Lung (tissue), 12 donors: ENCODE data around the gene ARHGEF28. TPM values are rescaled to one million over a fixed set of nuclear protein-coding genes. Genes with fewer than 3 reads are reported as not detected.

ENCODE experiments used
- ATAC-seq: fragments of 200-7000 bp; cut with Tn5 transposase; one replicate; pipeline ENCODE4 v1.9.1; 2020; ENCODE audit warnings: moderate number of reproducible peaks; ENCODE audit not compliant: insufficient read depth, low FRiP score
- DNase-seq, 3 donors: peaks; one replicate each; pipeline ENCODE4 v3.0.0-alpha.2; 2013 to 2017
- H3K27ac ChIP-seq, 2 donors: one replicate each; pipeline ENCODE4 v1.5.1; 2013; ENCODE audit warnings: mild to moderate bottlenecking in 2 of 2, moderate library complexity in 2 of 2, control low read depth in 1 of 2, inconsistent platforms in 1 of 2, low read depth in 1 of 2, low read length in 1 of 2
- H3K27me3 ChIP-seq, 3 donors: one replicate each; pipeline ENCODE4 v1.5.1; 2013; ENCODE audit warnings: low read length in 2 of 3; ENCODE audit not compliant: control insufficient read depth in 3 of 3, insufficient read depth in 3 of 3
- H3K36me3 ChIP-seq, 4 donors: one replicate each; pipeline ENCODE4 v1.5.1; 2013; ENCODE audit warnings: low read length in 4 of 4, mild to moderate bottlenecking in 1 of 4, moderate library complexity in 1 of 4; ENCODE audit not compliant: control insufficient read depth in 4 of 4, insufficient read depth in 4 of 4
- H3K4me1 ChIP-seq, 5 donors: one replicate each; pipeline ENCODE4 v1.5.1; 2013; ENCODE audit warnings: low read length in 5 of 5, mild to moderate bottlenecking in 2 of 5, moderate library complexity in 1 of 5; ENCODE audit not compliant: control insufficient read depth in 5 of 5, insufficient read depth in 5 of 5
- H3K4me3 ChIP-seq: one replicate; pipeline ENCODE4 v1.5.1; 2013; ENCODE audit warnings: mild to moderate bottlenecking, control low read depth, moderate library complexity
- H3K9ac ChIP-seq, 2 donors: one replicate each; pipeline ENCODE4 v1.5.1; 2013; ENCODE audit warnings: low read length in 2 of 2, control low read depth in 1 of 2; ENCODE audit not compliant: insufficient read depth in 1 of 2
- H3K9me3 ChIP-seq, 4 donors: one replicate each; pipeline ENCODE4 v1.5.1; 2013; ENCODE audit warnings: low read length in 3 of 4, mild to moderate bottlenecking in 1 of 4, moderate library complexity in 1 of 4; ENCODE audit not compliant: control insufficient read depth in 4 of 4, insufficient read depth in 3 of 4
- WGBS, 2 donors: extraction: QIAGEN DNeasy Blood & Tissue Kit; methylation state at CpG; one replicate each; pipeline ENCODE4 v1.1.7; 2013; 5-methylcytosine and 5-hydroxymethylcytosine counted together
- polyA plus RNA-seq, 2 donors: library from polyadenylated mRNA; stranded (reverse); fragments of 200-250 nt; gene quantifications; one replicate each; pipeline ENCODE4 v1.2.1, GENCODE V29; 2013
- total RNA-seq, 2 donors: library from RNA; depleted of rRNA in 1 of 2; stranded (reverse); fragments of >200 nt in 1 of 2; gene quantifications; one replicate each; pipeline ENCODE4 v1.2.1, GENCODE V29; 2014 to 2021
- TF ChIP-seq, protein P1 (sequence below): IDR thresholded peaks from 2 replicates; pipeline ENCODE4 v1.5.1; 2012; ENCODE audit warnings: mild to moderate bottlenecking; ENCODE audit errors: control extremely low read depth, extremely low read depth
- donor health status: control.
- donor health status: control.
- donor health status: Bipolar disorder and iron deficiency.
- donor health status: healthy.
- donor health status: DM: yes; HTN: yes; CAD: no.

The ARHGEF28 gene
- total and polyA plus RNA-seq, 4 donors = 3.0 to 13.0 (median 10.0) TPM

DNA sequence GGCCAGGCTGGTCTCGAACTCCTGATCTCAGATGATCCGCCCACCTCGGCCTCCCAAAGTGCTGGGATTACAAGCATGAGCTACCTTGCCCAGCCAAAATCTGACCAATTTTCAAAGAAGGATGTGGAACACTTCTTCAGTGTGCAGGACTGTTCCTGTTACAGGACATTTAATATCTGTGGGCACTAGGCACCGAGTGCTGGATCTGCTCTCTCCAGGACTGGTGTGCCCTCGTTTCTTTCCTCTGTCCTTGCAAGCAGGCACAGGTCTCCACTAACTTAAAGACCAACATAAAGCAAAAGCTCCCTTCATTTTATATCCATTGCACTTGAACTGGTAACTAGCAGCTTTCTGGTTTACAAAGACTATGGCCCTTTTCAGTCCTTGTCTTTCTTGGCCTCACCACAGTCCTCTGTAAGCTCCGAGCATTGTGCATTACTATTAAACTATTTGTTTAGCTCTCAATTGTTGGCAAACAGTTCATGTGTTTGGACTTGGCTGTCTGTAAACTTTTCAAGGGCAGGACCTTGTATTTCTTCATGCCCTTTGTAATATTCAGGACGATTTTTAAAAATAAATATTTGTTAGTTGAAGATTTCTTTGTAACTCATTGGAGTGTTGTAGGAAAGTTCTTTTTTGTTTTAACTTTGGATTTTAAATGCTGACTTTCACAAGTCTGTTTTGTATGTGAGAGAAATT is 37.3 kb downstream of the ARHGEF28 start:
- Histone ChIP-seq H3K4me1 (peaks cover 0 to 4% (median 0%) of the 10 kb centered on the region in 5 donors), H3K4me3 (no peak overlapping the region), H3K9me3 (no peaks in the 10 kb centered on the region), H3K9ac (no peak overlapping the region), H3K36me3 (no peaks in the 10 kb centered on the region), H3K27me3 (no peaks in the 10 kb centered on the region), H3K27ac (no peak overlapping the region)
- TF ChIP-seq, protein P1, sequence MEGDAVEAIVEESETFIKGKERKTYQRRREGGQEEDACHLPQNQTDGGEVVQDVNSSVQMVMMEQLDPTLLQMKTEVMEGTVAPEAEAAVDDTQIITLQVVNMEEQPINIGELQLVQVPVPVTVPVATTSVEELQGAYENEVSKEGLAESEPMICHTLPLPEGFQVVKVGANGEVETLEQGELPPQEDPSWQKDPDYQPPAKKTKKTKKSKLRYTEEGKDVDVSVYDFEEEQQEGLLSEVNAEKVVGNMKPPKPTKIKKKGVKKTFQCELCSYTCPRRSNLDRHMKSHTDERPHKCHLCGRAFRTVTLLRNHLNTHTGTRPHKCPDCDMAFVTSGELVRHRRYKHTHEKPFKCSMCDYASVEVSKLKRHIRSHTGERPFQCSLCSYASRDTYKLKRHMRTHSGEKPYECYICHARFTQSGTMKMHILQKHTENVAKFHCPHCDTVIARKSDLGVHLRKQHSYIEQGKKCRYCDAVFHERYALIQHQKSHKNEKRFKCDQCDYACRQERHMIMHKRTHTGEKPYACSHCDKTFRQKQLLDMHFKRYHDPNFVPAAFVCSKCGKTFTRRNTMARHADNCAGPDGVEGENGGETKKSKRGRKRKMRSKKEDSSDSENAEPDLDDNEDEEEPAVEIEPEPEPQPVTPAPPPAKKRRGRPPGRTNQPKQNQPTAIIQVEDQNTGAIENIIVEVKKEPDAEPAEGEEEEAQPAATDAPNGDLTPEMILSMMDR = no peak
- ATAC-seq = no peak
- WGBS, 2 donors = 71 to 86% methylated on average over 7 of the region's 7 CpGs
- no peak for DNase-seq

DNA sequence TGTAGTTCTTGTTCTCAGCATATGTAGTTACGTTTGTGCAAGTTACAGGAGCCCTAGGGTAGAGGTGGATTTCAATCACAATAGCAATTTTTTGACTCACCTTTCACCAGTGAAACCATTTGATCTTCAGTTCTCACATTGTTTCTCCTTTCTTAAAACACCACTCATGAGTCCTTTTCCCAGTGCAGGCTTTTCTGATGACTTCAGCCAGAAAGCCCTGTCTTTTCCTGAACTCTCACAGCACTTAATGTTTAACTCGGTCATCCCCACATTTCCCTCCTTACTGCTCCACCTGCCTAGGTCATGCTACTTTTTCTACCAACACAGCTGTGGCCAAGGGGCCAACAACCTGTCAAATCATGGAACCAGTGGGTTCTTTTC is 37.9 kb downstream of the ARHGEF28 start:
- 57 to 76% methylated on average over 2 of the region's 2 CpGs for WGBS, 2 donors

DNA sequence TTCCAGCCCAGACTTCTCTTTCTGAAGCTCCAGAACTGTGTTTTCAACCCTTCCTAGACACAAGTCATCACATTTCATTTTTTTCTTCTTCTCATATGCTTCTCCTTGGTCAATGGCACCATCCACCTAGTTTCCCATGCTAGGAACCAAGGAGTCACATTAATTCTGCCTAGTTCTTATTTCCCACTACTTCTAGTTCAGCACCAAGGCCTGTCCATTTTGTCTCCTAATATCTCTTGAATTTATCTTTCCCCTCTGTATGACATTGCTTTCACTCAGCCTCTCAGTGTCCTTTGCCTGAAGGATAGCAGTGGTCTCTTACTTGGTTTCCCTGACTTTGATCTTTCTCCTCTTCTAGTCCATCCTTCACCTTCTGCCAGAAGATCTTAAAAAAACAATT is 38.8 kb downstream of the ARHGEF28 start:
- Histone ChIP-seq H3K9me3 (no peaks in the 10 kb centered on the region), H3K27me3 (no peaks in the 10 kb centered on the region), H3K27ac (no peak overlapping the region), H3K36me3 (no peaks in the 10 kb centered on the region), H3K9ac (no peak overlapping the region), H3K4me3 (no peak overlapping the region), H3K4me1 (peaks cover 0 to 4% (median 0%) of the 10 kb centered on the region in 5 donors)
- TF ChIP-seq, protein P1 = no peak
- no peak for DNase-seq
- ATAC-seq = no peak

More for the DNA sequence above, 37.9 kb downstream of the ARHGEF28 start:
- TF ChIP-seq, protein P1 = no peak
- peaks cover 0 to 4% (median 0%) of the 10 kb centered on the region in 5 donors for H3K4me1 ChIP-seq
- H3K27me3 ChIP-seq = no peaks in the 10 kb centered on the region
- H3K36me3 ChIP-seq = no peaks in the 10 kb centered on the region
- no peak for ATAC-seq
- H3K27ac ChIP-seq = no peak overlapping the region
- H3K9me3 ChIP-seq = no peaks in the 10 kb centered on the region
- H3K9ac ChIP-seq = no peak overlapping the region
- DNase-seq = no peak
- no peak overlapping the region for H3K4me3 ChIP-seq

DNA sequence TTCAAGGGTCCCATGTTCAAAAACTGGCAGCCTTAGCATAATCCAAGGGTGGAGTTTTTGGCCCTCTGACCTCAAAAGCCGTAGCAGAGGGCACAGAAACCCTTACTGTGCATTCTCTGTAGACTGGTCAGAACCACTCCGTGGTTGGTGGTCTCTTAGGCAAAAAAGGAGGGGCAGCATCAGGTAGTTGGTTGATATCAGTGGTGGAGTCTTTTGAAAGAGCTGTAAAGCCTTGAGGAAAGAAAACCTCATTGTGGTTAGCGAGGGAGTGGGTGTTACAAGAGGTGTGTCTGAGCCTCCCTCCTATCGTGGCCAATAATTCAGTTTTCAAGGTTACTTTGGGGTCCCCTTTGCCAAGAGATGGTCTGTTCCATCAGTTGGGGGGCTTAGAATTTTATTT is 40.9 kb downstream of the ARHGEF28 start:
- Histone ChIP-seq H3K36me3 (no peaks in the 10 kb centered on the region), H3K9me3 (no peaks in the 10 kb centered on the region), H3K27ac (no peak overlapping the region), H3K4me3 (no peak overlapping the region), H3K4me1 (peaks cover 0 to 4% (median 0%) of the 10 kb centered on the region in 5 donors), H3K9ac (no peak overlapping the region), H3K27me3 (no peaks in the 10 kb centered on the region)
- WGBS, 2 donors = 79 to 80% methylated on average over 4 of the region's 4 CpGs
- DNase-seq (no peak), ATAC-seq (no peak)
- TF ChIP-seq, protein P1 = no peak
